Upper lobe of right lung (tissue), 1 donor: Measurements from ENCODE around the gene ENTPD5. TPM values are rescaled to one million over a fixed set of nuclear protein-coding genes. Genes with fewer than 3 reads are reported as not detected.

Experiments used
- ATAC-seq: fragments of 200-7000 bp; cut with Tn5 transposase; one replicate; pipeline ENCODE4 v1.9.1; 2020; ENCODE audit warnings: mild to moderate bottlenecking, moderate library complexity
- DNase-seq: peaks from one replicate; pipeline ENCODE4 v3.0.0-alpha.2; 2020
- H3K27ac ChIP-seq: fragments of 200-600 bp; one replicate; pipeline ENCODE4 v1.8.0; 2022
- H3K27me3 ChIP-seq: fragments of 200-600 bp; one replicate; pipeline ENCODE4 v1.8.0; 2022; ENCODE audit warnings: mild to moderate bottlenecking
- H3K36me3 ChIP-seq: fragments of 200-600 bp; one replicate; pipeline ENCODE4 v1.8.0; 2022
- H3K4me1 ChIP-seq: fragments of 200-600 bp; one replicate; pipeline ENCODE4 v1.8.0; 2022
- H3K4me3 ChIP-seq: fragments of 200-600 bp; one replicate; pipeline ENCODE4 v1.8.0; 2022; ENCODE audit warnings: mild to moderate bottlenecking
- H3K9me3 ChIP-seq: fragments of 200-600 bp; one replicate; pipeline ENCODE4 v1.8.0; 2022
- intact Hi-C: fragments of 100-400 bp; cut with DNase I; formaldehyde crosslinking; loops from one replicate; pipeline ENCODE4 v1.11.0; 2022
- long read RNA-seq: library from polyadenylated mRNA; unstranded; transcript quantifications from one replicate; pipeline ENCODE4 v2.0.0, GENCODE V29; 2021
- total RNA-seq: library from RNA; stranded (reverse); fragmentation: NEBNext Ultra II Directional; extraction: Animal tissue kit (Norgen Biotek cat#: 25700); gene quantifications from one replicate; pipeline ENCODE4 v1.2.1, GENCODE V29; 2021
- TF ChIP-seq, protein P1 (sequence below): fragments of 200-600 bp; IDR thresholded peaks from one replicate; pipeline ENCODE4 v1.8.0; 2022; ENCODE audit warnings: antibody characterized with exemption
- donor health status: DM: no; HTN: yes; CAD: no; lungs with severe emphysema.

ENTPD5 gene
- 13.8 TPM for total RNA-seq
- long read RNA-seq, full-length matches to known transcripts: 4 of 16 reads
- long read RNA-seq, partial matches to known transcripts: 0 of 16 reads
- long read RNA-seq, other reads (novel, unspliced or antisense): 12 of 16 reads

DNA sequence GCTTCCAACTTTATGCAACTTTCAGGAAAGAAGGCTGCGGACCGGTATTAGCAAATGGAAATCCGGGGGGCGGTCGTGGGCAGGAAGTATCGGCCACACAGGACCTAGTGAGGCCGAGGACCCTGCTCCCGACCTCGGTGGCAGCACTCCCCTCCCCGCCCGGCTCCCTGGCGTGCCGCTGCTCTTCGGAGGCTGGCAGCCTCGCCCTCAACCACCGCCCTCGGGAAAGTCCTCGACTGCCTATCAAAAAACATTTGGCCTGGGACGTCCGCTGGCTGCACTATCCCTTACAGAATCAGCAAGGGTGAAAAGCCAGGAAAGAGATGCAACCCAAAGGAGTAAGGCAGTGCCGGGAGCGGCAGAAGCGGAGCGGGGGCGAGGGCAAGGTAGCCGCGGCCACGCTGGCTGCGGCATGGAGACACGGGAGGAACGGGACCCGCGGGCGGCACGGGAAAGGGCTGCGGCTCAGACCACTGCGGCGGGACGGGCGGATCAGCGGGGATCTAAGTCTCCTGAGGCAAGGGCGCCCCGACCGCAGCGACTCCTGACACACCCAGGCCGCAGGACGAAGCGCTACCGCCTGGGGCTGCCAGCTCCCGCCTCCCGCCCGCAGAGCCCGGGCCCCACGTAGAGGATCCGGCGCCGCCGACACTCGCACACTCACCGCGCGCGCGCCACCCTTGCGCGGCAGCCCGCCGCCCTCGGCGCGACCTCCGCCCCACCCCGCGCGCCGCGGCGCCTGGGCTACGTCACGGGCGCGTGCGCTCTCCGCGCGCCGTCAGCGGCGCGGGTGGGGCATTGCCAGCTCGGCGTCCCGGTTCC lies at the start of gene ENTPD5, which contains the start of gene BBOF1:
TSS of gene ENTPD5 (minus strand) at position 703 of the 822 bp plus-strand sequence. CDS start 31,186 bp downstream, outside the sequence.
TSS of gene BBOF1 (plus strand) at position 764 of the 822 bp plus-strand sequence. CDS start 130 bp downstream, outside the sequence.
- TF ChIP-seq, protein P1, sequence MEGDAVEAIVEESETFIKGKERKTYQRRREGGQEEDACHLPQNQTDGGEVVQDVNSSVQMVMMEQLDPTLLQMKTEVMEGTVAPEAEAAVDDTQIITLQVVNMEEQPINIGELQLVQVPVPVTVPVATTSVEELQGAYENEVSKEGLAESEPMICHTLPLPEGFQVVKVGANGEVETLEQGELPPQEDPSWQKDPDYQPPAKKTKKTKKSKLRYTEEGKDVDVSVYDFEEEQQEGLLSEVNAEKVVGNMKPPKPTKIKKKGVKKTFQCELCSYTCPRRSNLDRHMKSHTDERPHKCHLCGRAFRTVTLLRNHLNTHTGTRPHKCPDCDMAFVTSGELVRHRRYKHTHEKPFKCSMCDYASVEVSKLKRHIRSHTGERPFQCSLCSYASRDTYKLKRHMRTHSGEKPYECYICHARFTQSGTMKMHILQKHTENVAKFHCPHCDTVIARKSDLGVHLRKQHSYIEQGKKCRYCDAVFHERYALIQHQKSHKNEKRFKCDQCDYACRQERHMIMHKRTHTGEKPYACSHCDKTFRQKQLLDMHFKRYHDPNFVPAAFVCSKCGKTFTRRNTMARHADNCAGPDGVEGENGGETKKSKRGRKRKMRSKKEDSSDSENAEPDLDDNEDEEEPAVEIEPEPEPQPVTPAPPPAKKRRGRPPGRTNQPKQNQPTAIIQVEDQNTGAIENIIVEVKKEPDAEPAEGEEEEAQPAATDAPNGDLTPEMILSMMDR: no peak
- peak within 1 kb of the TSS; percentile 99 for H3K27ac ChIP-seq
- H3K9me3 ChIP-seq: no peaks in the 10 kb centered on the region
- H3K27me3 ChIP-seq: no peaks in the 10 kb centered on the region
- ATAC-seq: peak; percentile 99
- no peaks in the 10 kb centered on the region for H3K36me3 ChIP-seq
- peak within 1 kb of the TSS; percentile 97 for H3K4me3 ChIP-seq
- peaks cover 7% of the 10 kb centered on the region for H3K4me1 ChIP-seq
- peak; percentile 94 for DNase-seq
- intact Hi-C loops: no loop called here

GRCh38 chr14:74065746-74066575 lies 46.9 kb upstream of the ENTPD5 start:
- no peak overlapping the region for H3K27ac ChIP-seq
- peaks cover 85% of the 10 kb centered on the region for H3K36me3 ChIP-seq
- intact Hi-C loops: no loop called here
- H3K4me1 ChIP-seq: no peaks in the 10 kb centered on the region
- ATAC-seq (no peak), DNase-seq (no peak)
- H3K9me3 ChIP-seq: no peaks in the 10 kb centered on the region
- no peaks in the 10 kb centered on the region for H3K27me3 ChIP-seq
- TF ChIP-seq, protein P1: no peak
- no peak overlapping the region for H3K4me3 ChIP-seq

GRCh38 chr14:74064883-74065282 lies 45.8 kb upstream of the ENTPD5 start:
- Histone ChIP-seq H3K4me3 (no peak overlapping the region), H3K27me3 (no peaks in the 10 kb centered on the region), H3K36me3 (peaks cover 87% of the 10 kb centered on the region), H3K27ac (no peak overlapping the region), H3K4me1 (no peaks in the 10 kb centered on the region), H3K9me3 (no peaks in the 10 kb centered on the region)
- intact Hi-C loops: no loop called here
- TF ChIP-seq, protein P1: no peak
- DNase-seq: no peak
- no peak for ATAC-seq

- Histone ChIP-seq H3K4me3 (no peak overlapping the region), H3K9me3 (no peaks in the 10 kb centered on the region), H3K36me3 (peaks cover 92% of the 10 kb centered on the region), H3K4me1 (no peaks in the 10 kb centered on the region), H3K27ac (no peak overlapping the region), H3K27me3 (no peaks in the 10 kb centered on the region)
- no peak for ATAC-seq
- intact Hi-C loops: no loop called here
- DNase-seq: no peak
- TF ChIP-seq, protein P1: no peak
Measured at GRCh38 chr14:74064426-74064825, 45.3 kb upstream of the ENTPD5 start.

GRCh38 chr14:74062809-74063150 lies 43.7 kb upstream of the ENTPD5 start:
- TF ChIP-seq, protein P1: no peak
- ATAC-seq (no peak), DNase-seq (no peak)
- H3K9me3 ChIP-seq: no peaks in the 10 kb centered on the region
- H3K36me3 ChIP-seq: peaks cover 95% of the 10 kb centered on the region
- H3K27ac ChIP-seq: no peak overlapping the region
- no peaks in the 10 kb centered on the region for H3K27me3 ChIP-seq
- no peak overlapping the region for H3K4me3 ChIP-seq
- no peaks in the 10 kb centered on the region for H3K4me1 ChIP-seq
- intact Hi-C loops: no loop called here
